ENCODE results near the gene UCP3.

Gene UCP3

GRCh38 chr11:74008373-74009229 is at the start of gene UCP3:
UCP3 (minus strand) TSS chr11:74009085; CDS start chr11:74007042, 2,043 bp downstream.
- DNase-seq (ENCODE audit: low spot score) = no peak

- DNase-seq (ENCODE audit: low spot score) = no peak
Observed at GRCh38 chr11:74057249-74058151, 48.6 kb upstream of the UCP3 start.

GRCh38 chr11:74055938-74056337 is 47.1 kb upstream of the UCP3 start:
- no peak for DNase-seq (ENCODE audit: low spot score)

GRCh38 chr11:74050465-74050864 is 41.6 kb upstream of the UCP3 start:
- DNase-seq (ENCODE audit: low spot score) = no peak

GRCh38 chr11:74048993-74049392 is 40.1 kb upstream of the UCP3 start:
- DNase-seq (ENCODE audit: low spot score) = no peak

DNA sequence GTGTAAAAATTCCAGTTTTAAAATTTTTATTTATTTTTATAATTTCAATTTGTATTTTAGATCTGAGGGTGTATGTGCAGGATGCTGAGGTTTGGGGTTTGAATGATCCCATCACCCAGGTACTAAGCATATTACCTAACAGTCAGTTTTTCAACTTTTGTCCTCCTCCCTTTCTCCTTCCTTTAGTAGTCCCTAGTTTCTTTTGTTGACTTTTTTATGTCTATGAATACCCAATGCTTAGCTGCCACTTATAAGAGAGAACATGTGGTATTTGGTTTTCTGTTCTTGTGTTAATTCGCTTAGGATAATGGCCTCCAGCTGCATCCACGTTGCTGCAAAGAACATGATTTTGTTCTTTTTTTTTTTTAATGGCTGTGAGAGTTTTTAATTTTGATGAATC is 35.7 kb upstream of the UCP3 start:
- no peak for DNase-seq (ENCODE audit: low spot score)

GRCh38 chr11:74043450-74043849 is 34.6 kb upstream of the UCP3 start:
- no peak for DNase-seq (ENCODE audit: low spot score)

DNA sequence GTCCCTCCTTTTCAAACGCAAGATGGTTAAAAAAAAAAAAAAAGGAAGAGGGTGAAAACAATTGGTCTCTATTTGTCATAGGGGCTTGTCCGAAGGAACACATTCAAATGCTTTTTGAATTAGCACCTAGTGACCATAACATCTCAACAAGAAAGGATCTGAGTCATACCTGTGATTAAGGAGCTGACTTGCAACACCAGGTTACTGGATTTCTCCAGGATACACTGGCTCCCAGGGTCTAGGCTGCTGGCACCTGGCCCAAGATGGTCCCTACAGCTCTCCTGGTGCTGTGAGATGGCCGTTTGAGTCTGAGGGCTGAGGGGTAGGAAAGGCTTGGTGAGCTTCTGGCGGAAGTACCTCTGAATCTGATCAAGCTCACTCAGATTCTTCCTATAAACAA is 28.4 kb upstream of the UCP3 start:
- DNase-seq (ENCODE audit: low spot score) = no peak

DNA sequence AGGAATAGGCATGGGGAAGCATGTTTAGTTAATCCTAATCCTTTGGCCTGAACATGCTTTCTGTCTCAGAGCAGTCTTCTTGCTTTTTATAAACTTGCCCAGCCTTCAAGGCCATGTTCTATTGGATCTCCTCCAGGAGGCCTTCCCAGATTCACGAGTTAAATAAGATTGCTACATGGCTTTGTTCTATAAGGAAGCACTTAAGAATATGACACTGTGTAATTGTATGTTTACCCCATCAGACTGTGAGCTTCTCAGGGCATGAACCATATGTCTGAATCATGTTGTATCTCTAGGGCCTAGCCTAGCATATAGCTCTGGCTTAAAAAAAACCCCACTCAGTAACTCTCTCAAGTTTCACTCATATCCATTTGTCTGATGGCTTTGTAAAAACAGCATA is 26.4 kb upstream of the UCP3 start:
- DNase-seq (ENCODE audit: low spot score) = no peak

GRCh38 chr11:74033046-74033445 is 24.2 kb upstream of the UCP3 start:
- no peak for DNase-seq (ENCODE audit: low spot score)

GRCh38 chr11:74030723-74031676 is 22.1 kb upstream of the UCP3 start:
- no peak for DNase-seq (ENCODE audit: low spot score)

- DNase-seq (ENCODE audit: low spot score) = no peak
Observed at GRCh38 chr11:74025467-74026166, 16.7 kb upstream of the UCP3 start.

- peak; percentile 81 for DNase-seq (ENCODE audit: low spot score)
Observed at GRCh38 chr11:74024261-74025029, 15.6 kb upstream of the UCP3 start.

- DNase-seq (ENCODE audit: low spot score) = no peak
Observed at GRCh38 chr11:74023276-74023675, 14.4 kb upstream of the UCP3 start.

- DNase-seq (ENCODE audit: low spot score) = no peak
Observed at GRCh38 chr11:74022546-74022945, 13.7 kb upstream of the UCP3 start.

DNA sequence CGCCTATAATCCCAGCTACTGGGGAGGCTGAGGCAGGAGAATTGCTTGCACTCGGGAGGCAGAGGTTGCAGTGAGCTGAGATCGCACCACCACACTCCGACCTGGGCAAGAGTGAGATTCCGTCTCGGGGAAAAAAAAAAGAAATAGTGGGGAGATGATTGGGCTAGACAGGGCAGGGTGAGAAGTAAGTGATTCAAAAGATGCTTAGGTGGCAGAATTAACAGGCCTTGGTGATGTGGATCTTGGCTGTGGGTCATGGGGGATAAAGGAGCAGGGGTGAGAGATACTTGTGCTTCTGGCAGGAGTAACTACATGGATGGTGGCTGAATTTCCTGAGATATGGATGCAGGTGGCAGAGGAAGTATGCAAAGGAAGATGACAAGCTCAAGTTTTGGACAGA is 13.1 kb upstream of the UCP3 start:
- DNase-seq (ENCODE audit: low spot score) = no peak

GRCh38 chr11:74020539-74020938 is 11.7 kb upstream of the UCP3 start:
- DNase-seq (ENCODE audit: low spot score) = no peak

DNA sequence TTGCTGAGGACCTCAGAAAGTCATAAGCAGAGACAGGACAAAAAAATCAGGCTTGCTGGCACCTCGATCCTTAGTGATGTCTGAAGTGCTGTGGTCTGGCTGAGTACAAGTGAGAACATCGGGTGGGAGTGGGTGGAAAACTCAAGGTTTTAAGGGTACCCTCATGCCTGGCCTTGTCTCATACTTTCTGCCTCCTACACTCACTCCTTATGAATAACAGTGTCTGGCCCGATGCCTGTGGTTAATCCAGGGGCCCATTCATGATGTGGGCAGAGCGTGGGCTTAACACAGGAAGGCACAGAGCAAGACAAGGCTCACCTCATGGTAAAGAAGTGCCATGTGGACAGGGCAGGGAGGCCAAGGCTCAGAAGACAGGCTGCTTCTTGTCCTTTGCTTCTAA is 11.0 kb upstream of the UCP3 start:
- DNase-seq (ENCODE audit: low spot score) = no peak

GRCh38 chr11:74019104-74019738 is 10.3 kb upstream of the UCP3 start:
- no peak for DNase-seq (ENCODE audit: low spot score)

Data from hematopoietic multipotent progenitor cell treated with erythropoietin and hydrocortisone succinate and interleukin-3 and kit ligand, for 15 days (in vitro differentiated cells).